Stimulated activated naive CD4-positive, alpha-beta T cell treated with Interleukin-2 at 50 U/mL for 16 hours (primary cell): Measurements from ENCODE around the gene EPHB4.
A peak's percentile ranks its signal among the peaks of the same experiment; 100 is the strongest.

Experiments used
- DNase-seq: peaks from one replicate; lab custom pipeline; 2025; lab: John Stamatoyannopoulos, UW

The EPHB4 gene

GRCh38 chr7:100854146-100854895, 27.0 kb upstream of the EPHB4 start:
- DNase-seq: no peak

DNA sequence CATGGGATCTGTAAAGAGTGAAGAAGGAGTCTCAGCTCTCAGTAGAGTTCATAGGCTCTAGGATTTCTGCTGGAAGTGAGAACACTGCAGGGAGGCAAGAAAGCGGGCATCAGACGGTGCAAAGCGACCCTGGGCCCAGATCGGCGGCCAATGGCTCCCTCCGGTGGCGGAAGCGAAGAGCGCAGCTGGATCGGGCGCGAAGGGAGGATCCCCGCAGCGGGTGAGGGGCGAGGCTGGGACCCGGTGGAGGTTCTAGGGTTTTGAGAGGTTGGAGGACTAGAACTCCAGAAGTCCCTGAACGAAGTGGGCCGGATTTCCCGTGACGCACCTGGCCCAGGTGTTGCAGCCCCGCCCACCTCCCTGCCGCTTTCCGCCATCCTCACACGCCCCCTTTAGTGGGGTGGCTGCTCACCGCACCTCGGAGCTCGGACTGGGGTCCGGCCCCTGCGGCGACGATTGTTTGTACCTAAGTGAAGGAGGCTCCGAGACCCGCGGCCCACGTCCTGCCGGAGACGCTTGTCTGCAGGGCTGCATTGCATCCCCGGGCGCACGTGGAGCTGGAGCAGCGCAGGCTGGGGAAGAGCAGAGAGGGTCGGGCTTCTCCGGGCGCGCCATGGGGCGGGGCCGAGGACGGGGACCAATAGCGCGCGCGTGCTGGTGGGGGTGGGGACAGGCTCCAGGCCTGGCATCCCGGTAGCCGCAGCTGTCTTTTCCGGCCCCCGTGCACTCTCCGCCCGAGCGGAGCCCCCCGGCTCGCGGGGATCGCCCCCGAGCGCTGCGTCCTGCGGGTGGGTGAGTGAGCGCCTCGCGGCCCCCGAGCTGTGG, 24.9 kb upstream of the EPHB4 start, which contains the start of gene SLC12A9:
Gene SLC12A9, plus strand, starts transcription at position 666 of the 825 bp plus-strand sequence. CDS start 1,485 bp downstream, outside the sequence.
- peak; percentile 84 for DNase-seq

- DNase-seq: no peak
These were observed 20.0 kb upstream of the EPHB4 start for GRCh38 chr7:100847360-100847759.

- DNase-seq: no peak
These were observed 13.3 kb upstream of the EPHB4 start for GRCh38 chr7:100840470-100841100.

- DNase-seq: no peak
These were observed 12.0 kb upstream of the EPHB4 start for GRCh38 chr7:100839361-100839760.

GRCh38 chr7:100837099-100837836, 9.9 kb upstream of the EPHB4 start:
- peak; percentile 73 for DNase-seq

DNA sequence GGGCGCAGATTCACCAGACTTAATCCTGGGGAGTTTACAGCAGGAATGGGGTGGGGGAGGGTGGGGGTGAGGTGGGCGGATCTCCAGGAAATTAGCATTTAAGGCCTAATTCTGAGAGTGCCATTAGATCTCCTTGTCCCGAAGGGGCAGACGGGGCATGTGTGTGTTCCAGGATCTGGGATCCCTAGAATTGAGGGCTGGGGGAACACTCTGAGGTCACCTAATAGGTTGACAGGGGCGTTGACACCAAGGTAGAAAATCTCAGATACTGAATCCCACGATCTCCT, 9.4 kb upstream of the EPHB4 start:
- no peak for DNase-seq

GRCh38 chr7:100835903-100836811, 8.8 kb upstream of the EPHB4 start:
- no peak for DNase-seq

DNA sequence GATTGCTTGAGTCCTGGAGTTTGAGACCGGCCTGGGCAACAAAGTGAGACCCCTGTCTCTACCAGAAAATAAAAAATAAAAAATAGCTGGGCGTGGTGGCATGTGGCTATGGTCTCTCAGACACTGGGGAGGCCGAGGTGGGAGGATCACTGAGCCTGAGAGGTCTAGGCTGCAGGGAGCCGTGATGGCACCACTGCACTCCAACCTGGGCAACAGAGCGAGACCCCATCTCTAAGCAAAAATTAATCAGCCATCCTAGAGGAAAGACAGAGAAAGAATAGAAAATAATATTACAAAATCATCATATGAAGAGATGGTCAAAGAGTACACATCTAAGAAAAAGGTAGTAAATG, 4.9 kb upstream of the EPHB4 start:
- DNase-seq: no peak

DNA sequence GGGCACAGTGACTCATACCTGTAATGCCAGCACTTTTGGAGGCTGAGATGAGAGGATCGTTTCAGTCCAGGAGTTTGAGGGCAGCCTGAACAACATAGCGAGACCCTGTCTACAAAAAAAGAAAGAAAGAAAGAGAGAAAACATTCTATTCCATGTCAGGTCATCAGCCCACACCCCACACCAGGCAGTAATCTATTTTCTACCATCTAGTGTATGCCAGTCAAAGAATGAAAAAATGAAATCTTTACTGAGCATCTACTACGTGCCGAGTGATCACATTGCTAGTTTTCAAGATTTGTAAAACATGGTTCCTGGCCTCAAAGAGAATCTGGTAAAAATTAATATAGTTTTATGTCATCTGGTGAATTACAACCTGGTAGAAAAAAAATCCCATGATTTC, 3.1 kb upstream of the EPHB4 start:
- no peak for DNase-seq

DNA sequence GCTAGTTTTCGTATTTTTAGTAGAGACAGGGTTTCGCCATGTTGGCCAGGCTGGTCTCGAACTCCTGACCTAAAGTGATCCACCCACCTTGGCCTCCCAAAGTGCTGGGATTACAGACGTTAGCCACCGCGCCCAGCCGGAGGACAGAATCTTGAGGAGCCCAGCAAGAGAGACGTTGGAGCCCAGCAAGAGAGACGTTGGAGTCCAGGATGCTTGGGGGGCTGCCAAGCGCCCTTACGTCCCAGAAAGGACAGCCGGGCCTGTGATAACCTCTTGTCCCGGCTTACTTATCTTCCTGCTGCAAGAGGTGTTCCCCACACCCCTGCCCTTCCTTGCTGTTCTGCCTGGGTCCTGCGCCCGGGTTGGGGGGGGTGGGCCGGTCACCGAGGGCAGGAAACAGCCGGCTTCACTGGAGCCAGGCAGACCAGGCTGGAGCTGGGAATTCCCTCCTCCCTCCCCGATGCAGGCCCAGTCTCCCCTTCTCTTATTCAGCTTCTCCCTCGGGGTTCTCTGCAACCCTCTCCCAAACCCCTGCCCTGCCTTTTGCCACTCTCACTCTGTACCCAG, 1.9 kb upstream of the EPHB4 start:
- no peak for DNase-seq

DNA sequence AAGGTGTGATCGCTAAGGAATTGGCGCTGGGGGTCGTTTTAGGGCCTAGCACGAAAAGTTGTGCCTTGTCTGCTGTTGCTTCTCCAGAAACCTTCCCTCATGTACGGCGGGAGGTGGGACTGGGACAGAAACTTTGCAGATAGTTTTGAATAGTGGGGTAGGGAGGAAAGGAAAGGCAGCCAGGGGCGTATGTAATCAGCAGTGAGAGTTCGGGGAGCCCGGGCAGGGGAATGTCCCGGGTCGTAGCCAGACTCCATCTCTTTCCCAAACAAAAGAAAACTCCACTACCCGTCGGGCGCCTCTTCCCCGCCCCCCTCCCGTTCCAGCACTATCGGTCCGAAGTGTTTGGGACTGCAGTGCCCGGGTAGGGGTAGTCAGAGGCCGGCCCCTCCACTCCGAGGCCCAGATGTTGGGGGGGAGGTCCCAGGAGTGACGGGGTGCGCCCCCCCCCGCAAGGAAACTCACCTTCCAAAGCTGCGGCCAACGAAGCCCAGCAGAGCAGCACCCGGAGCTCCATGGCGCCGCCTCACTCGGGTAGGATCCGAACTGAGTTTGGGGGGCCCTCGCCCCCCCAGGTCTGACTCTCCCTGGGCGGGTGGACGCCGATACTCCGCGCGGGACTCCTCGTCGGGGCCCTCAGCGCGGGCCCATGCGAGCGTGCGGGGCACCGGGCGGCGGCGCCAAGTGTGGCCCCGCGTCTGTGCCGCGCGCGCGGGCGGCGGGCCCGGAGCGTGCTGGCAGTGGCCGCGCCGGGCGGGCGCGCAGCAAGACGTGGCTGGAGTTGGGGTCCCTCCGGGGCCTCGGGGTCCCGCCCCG, 601 bp downstream of the EPHB4 start:
- DNase-seq: no peak

- no peak for DNase-seq
These were observed 1.4 kb downstream of the EPHB4 start for GRCh38 chr7:100825751-100826513.

DNA sequence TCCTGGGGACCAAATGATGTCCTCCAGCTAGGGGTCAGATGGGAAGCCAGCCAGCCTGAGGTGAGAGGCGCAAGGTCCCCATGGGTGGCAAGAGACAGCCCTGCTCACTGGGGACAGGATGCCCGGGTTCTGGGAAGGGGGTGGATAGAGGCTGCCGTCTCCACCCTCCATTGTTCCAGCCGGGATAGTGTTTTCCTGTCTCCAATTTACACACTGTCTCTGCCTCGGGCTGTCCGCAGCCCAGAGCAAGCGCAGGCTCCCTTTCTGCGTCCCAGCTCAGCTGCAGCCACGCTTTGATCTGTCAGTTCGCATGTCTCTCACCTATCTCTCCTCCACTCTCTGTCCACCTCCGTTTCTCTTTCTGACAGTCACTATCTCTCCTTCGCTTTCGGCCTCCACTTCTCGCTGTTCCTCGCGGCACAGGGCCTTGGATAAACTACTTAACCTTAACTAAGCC, 2.1 kb downstream of the EPHB4 start:
- no peak for DNase-seq

GRCh38 chr7:100824499-100825214, 2.7 kb downstream of the EPHB4 start:
- no peak for DNase-seq

GRCh38 chr7:100823534-100823933, 3.8 kb downstream of the EPHB4 start:
- no peak for DNase-seq

DNA sequence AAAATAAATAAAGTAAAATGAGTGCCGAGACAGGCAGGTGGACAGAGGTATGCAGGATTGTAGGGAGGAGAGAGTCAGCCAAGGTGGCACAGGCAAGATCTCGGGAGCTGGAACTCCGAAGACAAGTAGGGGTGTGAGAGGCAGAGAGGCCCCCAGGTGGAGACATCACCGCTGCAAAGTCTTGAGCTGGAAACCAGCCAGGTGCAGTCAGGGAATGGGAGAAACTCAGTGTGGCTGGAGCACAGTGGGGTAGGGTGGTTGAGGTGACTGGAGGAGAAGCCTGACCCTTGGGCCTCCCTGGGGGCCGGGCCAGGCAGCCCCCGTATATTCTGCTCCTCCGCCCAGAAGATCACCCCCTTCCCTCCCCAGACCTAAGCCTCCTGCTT, 4.2 kb downstream of the EPHB4 start:
- no peak for DNase-seq
